ENCODE results near the gene GDPGP1. TPM values are rescaled to one million over a fixed set of nuclear protein-coding genes. Genes with fewer than 3 reads are reported as not detected.
A peak's percentile ranks its signal among the peaks of the same experiment; 100 is the strongest.

Gene GDPGP1
- total and polyA plus RNA-seq, 10 of the 15 experiments (the other 5 are each of a cell fraction or from before 2014, with no cell fraction given): 0.68 to 8.9 (median 3.0) TPM

GRCh38 chr15:90191794-90192509 is 42.1 kb upstream of the GDPGP1 start (continued):
- TF ChIP-seq MLLT1 (IDR thresholded peaks at IDR 0.05) (no peak), ZNF207 (IDR thresholded peaks at IDR 0.05; ENCODE audit: borderline replicate concordance) (0 out of 2 replicates have a peak, but pooled peaks have one; percentile 12), CREM (IDR thresholded peaks at IDR 0.05; ENCODE audit: low read depth) (no peak), ESRRA (IDR thresholded peaks at IDR 0.05; ENCODE audit: low read length) (no peak), YY1 (IDR thresholded peaks at IDR 0.05; ENCODE audit: low read depth, low read length) (peak; percentile 45; the same call in 1 of the 2 replicates), MTA2 (IDR thresholded peaks at IDR 0.05; ENCODE audit: low read depth) (peak; percentile 59; the same call in 1 of the 2 replicates), SPI1 (IDR thresholded peaks at IDR 0.05; ENCODE audit: borderline replicate concordance, insufficient read depth, low read depth, low read length) (peak; percentile 42; the same call in 1 of the 2 replicates), TAF1 (IDR thresholded peaks at IDR 0.05; ENCODE audit: borderline replicate concordance, low read depth, low read length) (no peak), CBFB (IDR thresholded peaks at IDR 0.05; ENCODE audit: low read depth) (no peak), MTA3 (IDR thresholded peaks at IDR 0.05; ENCODE audit: borderline replicate concordance, low read length) (no peak), MEF2B (IDR thresholded peaks at IDR 0.05; ENCODE audit: partially characterized antibody, poor library complexity, severe bottlenecking) (peak; percentile 89), FOXM1 (IDR thresholded peaks at IDR 0.05; ENCODE audit: low read depth, low read length) (peak; percentile 82), POLR2AphosphoS2 (IDR thresholded peaks at IDR 0.05; ENCODE audit: low read depth, low read length) (no peak), JUNB (IDR thresholded peaks at IDR 0.05) (no peak), POLR2AphosphoS5 (IDR thresholded peaks at IDR 0.05; ENCODE audit: low read length) (no peak), SREBF1 (IDR thresholded peaks at IDR 0.05; ENCODE audit: low read length) (no peak), SKIL (IDR thresholded peaks at IDR 0.05; ENCODE audit: low read depth, poor library complexity, severe bottlenecking) (no peak), E4F1 (IDR thresholded peaks at IDR 0.05; ENCODE audit: borderline replicate concordance, partially characterized antibody) (no peak), KLF5 (IDR thresholded peaks at IDR 0.05; ENCODE audit: partially characterized antibody) (no peak), ZNF384 (IDR thresholded peaks at IDR 0.05; ENCODE audit: borderline replicate concordance, low read depth, low read length) (no peak), JUND (IDR thresholded peaks at IDR 0.05; ENCODE audit: low read depth, low read length) (no peak), MYB (IDR thresholded peaks at IDR 0.05; ENCODE audit: borderline replicate concordance, low read depth, low read length) (no peak)
